SJSA1 (cell line): Measurements from ENCODE around the gene STX3. TPM values are rescaled to one million over a fixed set of nuclear protein-coding genes. Genes with fewer than 3 reads are reported as not detected.
"Not testable (repeated sequence)": the region's sequence is repeated elsewhere in the genome, so short reads cannot be mapped to it uniquely, and the experiment has no call there.

Experiments
- DNase-seq, 2 experiments: peaks; one replicate each; pipeline ENCODE4 v3.0.0-alpha.2; 2015 to 2020; ENCODE audit warnings: low spot score in 2 of 2, low read depth in 1 of 2
- H3K27ac ChIP-seq: fragments of 250-450 bp; sonication (Bioruptor Pico); 2 replicates; pipeline ENCODE4 v1.5.1; 2020; ENCODE audit warnings: mild to moderate bottlenecking, moderate library complexity
- H3K27me3 ChIP-seq: fragments of 250-450 bp; sonication (Bioruptor Pico); replicated peaks from 2 replicates; pipeline ENCODE4 v1.5.1; 2020; ENCODE audit warnings: mild to moderate bottlenecking, moderate library complexity
- H3K36me3 ChIP-seq: fragments of 250-450 bp; sonication (Bioruptor Pico); 2 replicates; pipeline ENCODE4 v1.5.1; 2020; ENCODE audit warnings: mild to moderate bottlenecking
- H3K4me1 ChIP-seq: fragments of 250-450 bp; sonication (Bioruptor Pico); replicated peaks from 2 replicates; pipeline ENCODE4 v1.6.1; 2021; ENCODE audit warnings: mild to moderate bottlenecking
- H3K4me3 ChIP-seq: fragments of 250-450 bp; sonication (Bioruptor Pico); 2 replicates; pipeline ENCODE4 v1.5.1; 2020; ENCODE audit warnings: mild to moderate bottlenecking
- H3K9me3 ChIP-seq: fragments of 250-450 bp; sonication (Bioruptor Pico); replicated peaks from 2 replicates; pipeline ENCODE4 v1.5.1; 2020; ENCODE audit warnings: mild to moderate bottlenecking
- total RNA-seq: library from RNA; depleted of rRNA; stranded (reverse); fragments of >200 nt; shearing (Covaris generic); gene quantifications from 2 replicates; pipeline ENCODE4 v1.2.3, GENCODE V29; 2014

STX3 gene
- total RNA-seq, 1 experiment from 2014 or later, result 29.7 TPM

DNA sequence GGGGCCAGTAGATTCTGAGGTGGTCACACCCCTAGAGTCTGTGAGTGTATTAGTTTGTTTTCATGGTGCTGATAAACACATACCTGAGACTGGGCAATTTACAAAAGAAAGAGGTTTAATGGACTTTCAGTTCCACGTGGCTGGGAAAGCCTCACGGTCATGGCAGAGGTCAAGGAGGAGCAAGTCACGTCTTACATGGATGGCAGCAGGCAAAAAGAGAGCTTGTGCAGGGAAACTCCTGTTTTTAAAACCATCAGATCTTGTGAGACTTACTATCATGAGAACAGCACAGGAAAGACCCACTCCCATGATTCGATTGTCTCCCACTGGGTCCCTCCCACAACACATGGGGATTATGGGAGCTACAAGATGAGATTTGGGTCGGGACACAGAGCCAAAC lies 29.3 kb downstream of the STX3 start:
- not testable (repeated sequence) for H3K4me3 ChIP-seq, H3K27ac ChIP-seq, H3K9me3 ChIP-seq, DNase-seq, H3K27me3 ChIP-seq
- peaks cover 20% of the 10 kb centered on the region for H3K4me1 ChIP-seq
- H3K36me3 ChIP-seq, result peaks cover 10% of the 10 kb centered on the region

DNA sequence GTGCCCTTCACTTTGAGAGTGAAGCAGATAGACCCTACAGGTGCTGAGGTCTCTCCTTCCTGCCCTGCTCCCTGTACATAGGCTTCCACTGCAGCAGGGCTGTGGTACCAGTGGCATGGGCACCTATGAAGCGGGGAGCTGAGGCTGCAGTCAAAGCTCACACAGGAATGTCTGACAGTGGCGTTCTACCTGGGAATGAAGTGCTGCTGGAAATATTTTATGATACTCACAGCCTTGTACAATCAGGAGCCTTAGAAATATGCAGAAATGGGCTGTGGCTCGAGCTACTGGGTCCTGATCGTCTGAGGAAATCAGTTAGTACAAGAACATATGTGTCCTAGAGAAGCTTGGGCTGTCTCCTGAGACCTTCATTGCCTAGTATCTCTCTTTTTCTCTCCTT lies 30.6 kb downstream of the STX3 start:
- peaks cover 20% of the 10 kb centered on the region for H3K4me1 ChIP-seq
- H3K27me3 ChIP-seq, result no peaks in the 10 kb centered on the region
- DNase-seq, result no peak
- H3K36me3 ChIP-seq, result peaks cover 20% of the 10 kb centered on the region
- H3K4me3 ChIP-seq, result no peak overlapping the region
- no peaks in the 10 kb centered on the region for H3K9me3 ChIP-seq
- no peak overlapping the region for H3K27ac ChIP-seq

DNA sequence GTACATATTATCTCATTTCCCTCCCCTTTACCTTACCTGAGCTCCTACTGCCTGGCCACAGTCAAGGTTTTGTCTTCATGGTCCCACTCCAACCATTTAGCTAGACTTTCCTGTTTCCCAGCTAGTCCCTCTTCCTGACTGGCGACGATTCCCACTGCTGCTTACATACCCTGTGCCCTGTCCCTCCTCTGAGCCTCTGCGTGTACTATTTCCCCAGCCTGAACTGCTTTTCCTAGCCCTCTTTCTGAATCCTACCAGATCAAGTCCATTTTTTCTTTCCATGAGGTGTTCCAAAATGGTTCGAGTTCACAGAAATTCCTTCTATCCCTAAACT lies 32.0 kb downstream of the STX3 start:
- Histone ChIP-seq H3K27me3 (no peaks in the 10 kb centered on the region), H3K27ac (peak overlapping the region; percentile 37), H3K4me1 (peaks cover 20% of the 10 kb centered on the region), H3K36me3 (peaks cover 31% of the 10 kb centered on the region), H3K9me3 (no peaks in the 10 kb centered on the region), H3K4me3 (no peak overlapping the region)
- no peak for DNase-seq

DNA sequence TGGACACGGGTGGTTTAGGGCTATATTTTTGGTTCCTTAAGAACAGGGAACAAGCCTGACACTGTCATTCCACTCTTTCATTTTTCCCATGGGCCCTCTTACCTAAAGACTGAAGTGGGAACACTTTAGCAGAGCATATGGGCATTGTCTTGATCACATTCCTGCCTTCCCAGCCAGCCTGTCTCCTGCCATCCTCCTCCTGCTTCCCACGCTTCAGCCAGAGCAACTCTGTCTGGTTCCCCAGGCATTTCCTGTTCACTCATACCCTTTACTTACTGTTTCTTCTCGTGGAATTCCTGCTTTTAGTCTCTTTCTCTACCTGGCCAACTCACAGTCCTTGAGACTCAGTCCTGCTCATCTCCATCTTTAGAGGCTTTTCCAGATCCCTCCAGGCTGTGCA lies 32.6 kb downstream of the STX3 start:
- Histone ChIP-seq H3K4me1 (peaks cover 20% of the 10 kb centered on the region), H3K9me3 (no peaks in the 10 kb centered on the region), H3K4me3 (no peak overlapping the region), H3K27ac (peak overlapping the region; percentile 37), H3K36me3 (peaks cover 37% of the 10 kb centered on the region), H3K27me3 (no peaks in the 10 kb centered on the region)
- peak in 1 of 2 experiments; percentile 54 for DNase-seq

DNA sequence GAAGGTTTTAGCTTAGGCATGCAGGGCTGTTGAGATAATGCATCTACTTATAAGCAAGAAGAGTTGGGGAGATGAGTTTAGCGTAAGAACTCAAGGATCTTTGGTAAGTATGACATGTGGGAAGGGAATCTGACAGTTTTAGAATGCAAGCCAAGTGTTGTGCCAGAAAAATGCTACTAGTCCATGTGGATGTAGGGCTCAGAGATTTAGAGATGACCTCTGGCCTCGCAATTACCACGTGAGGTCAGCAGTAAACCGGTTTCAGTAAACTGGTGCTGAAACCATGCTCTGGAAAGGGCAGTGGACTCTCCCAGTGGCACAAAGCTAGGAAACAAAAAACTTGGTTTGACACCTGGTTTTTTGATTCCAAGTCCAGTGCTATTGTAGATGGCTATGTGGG lies 36.5 kb downstream of the STX3 start:
- H3K4me1 ChIP-seq, result peaks cover 16% of the 10 kb centered on the region

DNA sequence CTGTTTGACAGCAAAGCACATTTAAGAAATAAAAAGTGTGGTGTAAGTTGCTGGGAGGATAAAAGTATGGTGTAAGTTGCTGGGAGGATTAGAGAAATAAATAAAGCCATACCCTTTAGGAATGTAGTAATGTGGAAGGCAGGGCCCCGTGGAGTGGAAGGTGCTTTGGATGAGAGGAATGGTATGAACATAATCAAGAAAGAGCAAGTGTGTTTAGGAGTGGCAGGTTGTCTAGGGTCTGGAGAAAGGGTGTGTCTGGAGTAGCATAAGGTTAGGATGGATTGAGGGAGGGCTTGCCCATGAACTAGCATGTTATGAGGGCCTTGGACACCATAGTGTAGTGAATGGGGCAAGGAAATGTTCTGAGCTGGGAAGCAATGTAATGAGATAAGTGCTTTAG lies 37.3 kb downstream of the STX3 start:
- Histone ChIP-seq H3K27me3 (no peaks in the 10 kb centered on the region), H3K4me1 (peaks cover 8% of the 10 kb centered on the region), H3K36me3 (peaks cover 72% of the 10 kb centered on the region)

More for the DNA sequence above, 36.5 kb downstream of the STX3 start:
- Histone ChIP-seq H3K27me3 (no peaks in the 10 kb centered on the region), H3K4me3 (no peak overlapping the region), H3K36me3 (peaks cover 69% of the 10 kb centered on the region), H3K27ac (no peak overlapping the region), H3K9me3 (no peaks in the 10 kb centered on the region)
- no peak for DNase-seq

DNA sequence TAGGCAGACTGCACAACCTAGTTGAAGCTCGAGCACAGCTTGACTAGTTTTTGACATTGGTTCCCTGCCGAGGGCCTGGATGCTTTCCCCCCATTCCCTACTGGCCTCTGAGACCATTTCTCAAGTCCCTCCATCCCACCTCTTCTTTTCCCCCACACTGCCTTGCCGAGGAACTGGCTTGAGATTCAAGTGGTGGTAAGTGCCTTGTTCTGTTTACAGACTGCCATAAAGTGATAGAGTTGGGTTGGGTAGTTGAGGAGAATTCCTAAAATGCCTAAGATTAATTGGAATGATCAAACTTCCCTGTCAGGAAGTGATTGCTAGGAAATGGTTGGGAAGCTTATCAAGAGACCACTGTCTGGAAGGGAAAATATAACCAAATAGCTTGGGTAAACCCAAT lies 39.2 kb downstream of the STX3 start:
- peaks cover 65% of the 10 kb centered on the region for H3K36me3 ChIP-seq
- no peaks in the 10 kb centered on the region for H3K9me3 ChIP-seq
- H3K4me3 ChIP-seq, result no peak overlapping the region
- H3K4me1 ChIP-seq, result no peaks in the 10 kb centered on the region
- H3K27ac ChIP-seq, result no peak overlapping the region
- H3K27me3 ChIP-seq, result no peaks in the 10 kb centered on the region
- no peak for DNase-seq

More for the DNA sequence above, 37.3 kb downstream of the STX3 start:
- no peak for DNase-seq
- Histone ChIP-seq H3K4me3 (no peak overlapping the region), H3K27ac (no peak overlapping the region), H3K9me3 (no peaks in the 10 kb centered on the region)

DNA sequence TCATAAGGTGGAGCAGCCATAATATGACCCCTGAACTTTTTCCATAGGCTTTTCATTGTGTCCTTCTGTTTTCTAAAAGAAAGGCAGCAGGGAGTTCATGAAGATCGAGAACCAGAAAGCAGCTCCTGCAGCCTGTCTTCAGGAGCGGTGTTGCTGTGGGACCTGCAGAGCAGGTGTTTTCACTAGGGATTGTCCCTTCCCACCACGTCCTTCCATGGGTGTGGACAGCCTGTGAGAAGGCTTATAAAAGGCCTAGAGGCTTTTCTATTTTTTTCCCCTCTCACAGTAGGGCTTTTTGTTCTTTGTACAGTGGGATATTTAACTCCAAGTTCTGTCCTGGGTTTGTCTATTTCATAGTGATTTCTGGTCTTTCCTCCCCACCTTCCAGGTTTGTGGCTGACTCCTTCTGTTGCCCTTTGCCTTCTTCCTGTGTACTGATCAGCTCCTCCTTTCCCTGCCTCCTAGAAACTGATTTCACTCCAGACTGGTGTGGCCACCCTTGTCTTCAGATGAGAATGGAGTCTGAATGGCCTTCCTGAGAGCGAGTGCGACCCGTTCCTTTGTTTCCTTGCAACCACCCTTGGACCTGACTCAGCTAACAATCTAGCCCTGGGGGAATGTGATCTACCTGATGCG lies 45.3 kb downstream of the STX3 start:
- Histone ChIP-seq H3K9me3 (no peaks in the 10 kb centered on the region), H3K27me3 (no peaks in the 10 kb centered on the region), H3K4me1 (no peaks in the 10 kb centered on the region), H3K27ac (no peak overlapping the region), H3K36me3 (peaks cover 47% of the 10 kb centered on the region), H3K4me3 (no peak overlapping the region)
- no peak for DNase-seq

DNA sequence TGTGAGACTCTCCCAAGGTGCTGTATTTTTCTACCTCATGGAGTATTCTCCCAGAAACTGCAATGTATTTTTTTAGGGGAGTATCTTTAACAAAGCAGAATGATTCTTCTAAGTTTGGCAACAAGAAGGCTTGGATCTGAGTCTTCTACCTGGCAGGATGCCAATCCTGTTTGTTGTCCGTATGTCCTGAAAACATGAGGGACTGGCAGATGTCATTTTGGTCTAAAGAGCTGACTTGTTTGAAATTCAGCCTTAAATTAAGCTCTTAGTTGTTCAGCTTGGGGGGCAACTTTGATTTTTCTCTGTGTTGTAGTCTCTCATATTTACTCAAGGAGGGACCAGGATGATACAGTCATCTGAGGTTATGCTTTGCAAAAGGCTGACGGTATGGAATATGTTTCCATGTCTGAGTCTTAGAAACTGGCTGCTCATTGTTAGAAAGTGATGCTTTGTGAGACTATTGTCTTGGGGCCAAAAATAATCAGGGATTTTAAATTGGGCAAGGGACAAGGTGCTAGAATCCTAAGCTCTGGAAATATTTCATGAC lies 46.1 kb downstream of the STX3 start:
- Histone ChIP-seq H3K27ac (no peak overlapping the region), H3K27me3 (no peaks in the 10 kb centered on the region), H3K4me3 (no peak overlapping the region), H3K36me3 (peaks cover 47% of the 10 kb centered on the region), H3K4me1 (no peaks in the 10 kb centered on the region), H3K9me3 (no peaks in the 10 kb centered on the region)
- no peak for DNase-seq

DNA sequence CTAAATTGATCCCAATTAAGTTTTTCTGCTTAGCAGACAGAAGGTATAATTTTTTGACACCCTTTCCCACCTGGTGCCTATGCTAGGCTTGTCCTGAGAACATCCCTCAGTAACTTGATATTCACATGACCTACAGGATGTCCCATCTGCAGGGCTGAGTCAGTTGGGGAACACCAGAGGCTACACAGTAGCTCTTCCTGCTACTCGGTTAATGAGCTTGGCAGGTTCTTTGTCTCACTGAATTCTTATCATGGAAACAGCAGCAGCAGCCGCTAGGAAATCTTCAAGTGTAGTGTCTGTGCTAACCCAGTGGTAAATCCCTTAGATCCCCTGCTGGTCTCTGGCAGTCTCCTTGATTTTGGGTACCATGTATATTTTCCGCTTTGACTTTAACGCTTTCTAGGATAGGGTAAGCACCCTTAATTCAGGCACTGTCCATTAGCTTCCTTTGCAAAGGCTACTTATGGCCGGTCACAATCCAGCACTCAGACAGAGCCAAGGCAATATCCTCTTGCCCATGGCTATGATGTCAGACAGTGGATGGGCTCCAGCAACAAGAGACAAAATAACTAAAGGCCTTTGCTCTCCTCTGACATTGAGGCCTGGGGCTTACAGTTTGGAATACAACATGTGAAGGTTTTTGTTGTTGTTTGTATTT lies 46.9 kb downstream of the STX3 start:
- H3K27ac ChIP-seq, result no peak overlapping the region
- peaks cover 51% of the 10 kb centered on the region for H3K36me3 ChIP-seq
- H3K27me3 ChIP-seq, result no peaks in the 10 kb centered on the region
- DNase-seq, result peak in 1 of 2 experiments; percentile 44
- H3K4me1 ChIP-seq, result no peaks in the 10 kb centered on the region
- H3K4me3 ChIP-seq, result no peak overlapping the region
- H3K9me3 ChIP-seq, result no peaks in the 10 kb centered on the region

DNA sequence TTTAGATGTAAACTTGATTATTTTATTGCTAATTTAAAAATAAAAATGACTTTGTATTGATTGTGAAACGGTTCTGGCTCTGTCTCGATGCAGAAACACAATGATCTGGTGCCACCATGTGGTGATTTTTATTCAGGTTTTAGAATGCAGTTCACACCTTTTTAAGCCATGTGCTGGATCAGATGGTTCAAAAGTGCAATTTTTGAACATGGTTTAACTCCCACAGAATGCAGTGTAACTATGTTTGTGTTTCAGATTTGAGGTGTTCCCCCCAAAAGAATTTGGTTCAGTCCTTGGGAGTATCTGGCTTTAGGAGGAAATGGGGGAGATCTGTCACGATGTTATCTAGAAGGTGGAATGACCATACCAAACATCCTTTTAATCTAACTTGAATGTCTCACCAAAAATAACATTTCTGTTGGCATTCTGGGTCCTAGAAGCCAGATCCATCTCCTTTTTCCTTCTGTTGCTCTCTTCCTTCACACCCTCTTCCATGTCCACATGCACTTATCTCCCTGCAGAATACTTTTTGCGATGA lies 47.5 kb downstream of the STX3 start:
- H3K27me3 ChIP-seq, result no peaks in the 10 kb centered on the region
- H3K27ac ChIP-seq, result no peak overlapping the region
- no peak overlapping the region for H3K4me3 ChIP-seq
- peak in 1 of 2 experiments; percentile 50 for DNase-seq
- H3K4me1 ChIP-seq, result no peaks in the 10 kb centered on the region
- H3K36me3 ChIP-seq, result peaks cover 56% of the 10 kb centered on the region
- H3K9me3 ChIP-seq, result no peaks in the 10 kb centered on the region

DNA sequence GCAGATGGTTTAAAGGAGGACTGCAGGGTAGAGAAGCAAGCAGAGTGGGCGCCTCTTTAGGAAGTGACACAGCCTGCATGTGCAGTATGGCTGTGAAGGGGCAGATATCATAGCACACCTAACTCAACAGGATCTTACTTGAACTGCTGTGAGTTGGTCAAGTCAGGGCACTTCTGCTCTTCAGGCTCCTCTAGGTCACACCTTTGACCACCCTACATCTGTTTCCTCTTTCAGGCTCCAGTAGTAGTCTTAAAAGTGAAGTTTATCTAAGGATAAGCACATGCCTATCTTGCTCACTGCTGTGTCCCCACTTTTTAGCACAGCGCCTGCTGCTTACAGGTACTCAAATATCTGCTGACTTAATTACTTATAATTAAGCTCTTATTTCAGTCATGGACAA lies 48.9 kb downstream of the STX3 start:
- DNase-seq, result no peak
- H3K4me3 ChIP-seq, result no peak overlapping the region
- H3K36me3 ChIP-seq, result peaks cover 69% of the 10 kb centered on the region
- no peaks in the 10 kb centered on the region for H3K9me3 ChIP-seq
- H3K4me1 ChIP-seq, result no peaks in the 10 kb centered on the region
- no peaks in the 10 kb centered on the region for H3K27me3 ChIP-seq
- H3K27ac ChIP-seq, result no peak overlapping the region

DNA sequence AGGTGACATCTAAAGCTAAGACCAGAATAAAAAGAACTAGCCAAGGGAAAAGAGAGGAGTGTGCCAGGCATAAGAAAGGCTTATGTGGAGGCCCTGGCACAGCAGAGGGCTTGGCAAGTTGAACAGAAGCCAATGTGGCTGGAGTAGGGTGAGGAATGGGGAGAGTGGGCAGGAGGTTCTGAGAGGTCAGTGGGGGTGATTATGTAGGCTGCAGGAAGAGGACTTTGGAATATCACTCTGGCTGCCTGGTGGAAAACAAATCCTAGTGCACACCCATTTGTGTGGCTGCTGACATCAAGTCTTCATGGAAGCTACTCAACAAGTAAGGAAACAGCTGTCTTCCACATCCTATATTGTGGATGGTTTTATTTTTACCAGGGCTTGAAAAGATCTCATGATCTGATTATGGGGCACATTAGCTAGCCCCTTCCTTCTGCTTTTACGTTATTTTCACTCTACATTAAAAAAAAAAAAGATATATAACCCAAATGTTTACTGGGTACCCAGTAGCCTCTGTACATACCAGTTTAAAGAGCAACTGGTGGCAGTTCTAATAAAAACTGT lies 52.0 kb downstream of the STX3 start:
- no peak overlapping the region for H3K27ac ChIP-seq
- peaks cover 68% of the 10 kb centered on the region for H3K36me3 ChIP-seq
- H3K9me3 ChIP-seq, result no peaks in the 10 kb centered on the region
- H3K27me3 ChIP-seq, result no peaks in the 10 kb centered on the region
- H3K4me1 ChIP-seq, result peaks cover 8% of the 10 kb centered on the region
- H3K4me3 ChIP-seq, result no peak overlapping the region
- DNase-seq, result no peak
